GM19452 (cell line): ENCODE data around the gene PUM2.
"Not testable (repeated sequence)": the region's sequence is repeated elsewhere in the genome, so short reads cannot be mapped to it uniquely, and the experiment has no call there.

Source experiments
- ATAC-seq: cut with Tn5 transposase; IDR thresholded peaks from one replicate; pipeline ENCODE4 v1.9.1; 2021; ENCODE audit not compliant: unreplicated experiment

PUM2 gene

GRCh38 chr2:20294231-20294630 is 56.4 kb downstream of the PUM2 start:
- ATAC-seq = no peak

- no peak for ATAC-seq
Measured at GRCh38 chr2:20292984-20293383, 57.7 kb downstream of the PUM2 start.

- ATAC-seq = no peak
Measured at GRCh38 chr2:20291846-20292408, 58.7 kb downstream of the PUM2 start.

GRCh38 chr2:20291106-20291564 is 59.5 kb downstream of the PUM2 start:
- no peak for ATAC-seq

- ATAC-seq = no peak
Measured at GRCh38 chr2:20288642-20289340, 61.9 kb downstream of the PUM2 start.

- ATAC-seq = no peak
Measured at GRCh38 chr2:20282916-20283592, 67.6 kb downstream of the PUM2 start.

- ATAC-seq = no peak
Measured at GRCh38 chr2:20281876-20282275, 68.8 kb downstream of the PUM2 start.

GRCh38 chr2:20273042-20273441 is 77.6 kb downstream of the PUM2 start:
- ATAC-seq = no peak

- not testable (repeated sequence) for ATAC-seq
Measured at GRCh38 chr2:20268317-20268716, 82.3 kb downstream of the PUM2 start.

GRCh38 chr2:20267529-20267928 is 83.1 kb downstream of the PUM2 start:
- no peak for ATAC-seq

GRCh38 chr2:20264629-20265028 is 86.0 kb downstream of the PUM2 start:
- no peak for ATAC-seq

- ATAC-seq = no peak
Measured at GRCh38 chr2:20257411-20257810, 93.2 kb downstream of the PUM2 start.

GRCh38 chr2:20254731-20255130 is 95.9 kb downstream of the PUM2 start:
- no peak for ATAC-seq

- no peak for ATAC-seq
Measured at GRCh38 chr2:20250436-20250835, 100.2 kb downstream of the PUM2 start.

- ATAC-seq = no peak
Measured at GRCh38 chr2:20249170-20249569, 101.5 kb downstream of the PUM2 start.

- no peak for ATAC-seq
Measured at GRCh38 chr2:20247084-20247483, 103.6 kb downstream of the PUM2 start.

GRCh38 chr2:20243637-20244036 is 107.0 kb downstream of the PUM2 start:
- not testable (repeated sequence) for ATAC-seq

- no peak for ATAC-seq
Measured at GRCh38 chr2:20242727-20243377, 107.8 kb downstream of the PUM2 start.

GRCh38 chr2:20241973-20242726 is 108.5 kb downstream of the PUM2 start:
- ATAC-seq = no peak

- not testable (repeated sequence) for ATAC-seq
Measured at GRCh38 chr2:20240291-20240690, 110.4 kb downstream of the PUM2 start.

- ATAC-seq = no peak
Measured at GRCh38 chr2:20236496-20236895, 114.1 kb downstream of the PUM2 start.
